ENCODE measurements around the gene HSPA9.

The HSPA9 gene

DNA sequence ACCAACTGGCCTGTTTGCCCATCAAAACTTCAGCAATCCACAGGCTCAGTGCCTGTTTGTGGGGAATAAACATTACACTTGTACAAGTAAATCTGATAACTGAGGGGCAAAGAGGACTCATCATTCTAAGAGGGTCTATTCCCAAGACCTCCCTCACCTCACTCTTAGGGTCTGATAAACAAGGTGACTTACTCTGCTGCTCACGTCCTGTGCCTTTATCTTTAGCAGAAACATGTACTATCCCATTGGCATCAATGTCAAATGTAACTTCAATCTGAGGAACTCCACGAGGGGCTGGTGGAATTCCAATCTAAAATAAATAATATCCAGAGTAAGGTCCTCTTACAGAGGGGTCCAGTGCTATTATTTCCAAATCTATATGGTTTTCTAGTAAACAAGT is 17.5 kb downstream of the HSPA9 start:
- TF ChIP-seq CTCF (IDR thresholded peaks at IDR 0.05; ENCODE audit: extremely low read depth, missing control alignments), result no peak
- no peak for DNase-seq (ENCODE audit: low spot score)

GRCh38 chr5:138554143-138554542 is 21.1 kb downstream of the HSPA9 start:
- DNase-seq (ENCODE audit: low spot score), result no peak
- no peak for TF ChIP-seq CTCF (IDR thresholded peaks at IDR 0.05; ENCODE audit: extremely low read depth, missing control alignments)

GRCh38 chr5:138553437-138554095 is 21.6 kb downstream of the HSPA9 start:
- TF ChIP-seq CTCF (IDR thresholded peaks at IDR 0.05; ENCODE audit: extremely low read depth, missing control alignments), result no peak
- DNase-seq (ENCODE audit: low spot score), result no peak

DNA sequence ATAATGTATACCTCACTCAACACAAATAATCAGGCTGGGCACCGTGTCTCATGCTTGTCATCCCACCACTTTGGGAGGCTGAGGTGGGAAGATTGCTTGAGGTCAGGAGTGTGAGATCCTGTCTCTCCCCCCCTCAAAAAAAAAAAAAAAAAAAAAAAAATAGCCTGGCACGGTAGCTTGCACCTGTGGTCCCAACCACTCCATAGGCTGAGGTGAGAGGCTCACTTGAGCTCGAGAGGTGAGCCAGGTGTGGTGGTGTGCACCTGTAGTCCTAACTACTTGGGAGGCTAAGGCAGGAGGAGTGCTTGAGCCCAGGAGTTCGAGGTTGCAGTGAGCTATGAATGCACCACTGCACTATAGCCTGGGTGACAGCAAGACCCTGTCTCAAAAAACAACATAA is 22.5 kb downstream of the HSPA9 start:
- TF ChIP-seq CTCF (IDR thresholded peaks at IDR 0.05; ENCODE audit: extremely low read depth, missing control alignments), result no peak

DNA sequence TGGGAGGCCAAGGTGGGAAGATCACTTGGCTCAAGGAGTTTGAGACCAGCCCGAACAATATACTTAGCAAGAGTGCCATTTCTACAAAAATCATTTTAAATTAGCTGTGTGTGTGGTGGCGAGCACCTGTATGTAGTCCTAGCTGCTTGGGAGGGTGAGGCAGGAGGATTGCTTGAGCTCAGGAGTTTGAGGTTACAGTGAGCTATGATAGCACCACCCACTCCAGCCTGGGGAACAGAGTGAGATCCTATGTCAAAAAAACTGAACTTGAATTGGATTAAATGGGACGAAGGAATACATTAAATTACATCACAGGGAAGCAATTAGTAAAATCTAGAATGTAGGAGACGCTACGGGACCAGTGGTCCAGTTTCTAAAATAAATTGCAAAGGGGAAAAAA is 25.8 kb downstream of the HSPA9 start:
- TF ChIP-seq CTCF (IDR thresholded peaks at IDR 0.05; ENCODE audit: extremely low read depth, missing control alignments), result no peak
- no peak for DNase-seq (ENCODE audit: low spot score)

More for the DNA sequence above, 22.5 kb downstream of the HSPA9 start:
- no peak for DNase-seq (ENCODE audit: low spot score)

DNA sequence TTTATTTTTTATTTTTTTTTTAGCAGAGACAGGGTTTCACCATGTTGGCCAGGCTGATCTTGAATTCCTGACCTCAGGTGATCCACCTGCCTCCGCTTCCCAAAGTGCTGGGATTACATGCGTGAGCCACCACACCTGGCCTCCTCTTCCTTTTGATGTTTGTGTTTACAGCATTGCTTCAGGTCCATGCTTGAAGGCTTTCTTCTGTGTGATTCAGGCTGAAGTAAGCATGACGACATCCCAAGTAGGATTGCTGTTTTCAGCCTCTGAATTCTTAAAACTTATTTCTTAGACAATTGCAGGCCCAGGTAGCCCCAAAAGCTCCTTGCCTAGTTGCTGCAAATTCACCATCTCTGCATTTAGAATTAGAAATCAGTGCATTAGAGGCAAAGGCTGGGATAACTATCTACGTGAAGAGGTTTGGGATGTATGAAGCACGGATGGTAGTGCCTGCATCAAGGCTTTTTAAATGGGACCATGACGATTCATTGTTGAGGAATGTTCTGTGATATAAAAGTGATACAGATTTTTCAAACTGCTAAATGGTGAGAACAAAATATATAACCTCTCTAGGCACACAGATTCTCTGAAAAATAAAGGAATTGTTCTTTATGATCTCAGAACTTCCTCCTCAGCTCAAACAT is 29.2 kb downstream of the HSPA9 start:
- no peak for TF ChIP-seq CTCF (IDR thresholded peaks at IDR 0.05; ENCODE audit: extremely low read depth, missing control alignments)
- no peak for DNase-seq (ENCODE audit: low spot score)

DNA sequence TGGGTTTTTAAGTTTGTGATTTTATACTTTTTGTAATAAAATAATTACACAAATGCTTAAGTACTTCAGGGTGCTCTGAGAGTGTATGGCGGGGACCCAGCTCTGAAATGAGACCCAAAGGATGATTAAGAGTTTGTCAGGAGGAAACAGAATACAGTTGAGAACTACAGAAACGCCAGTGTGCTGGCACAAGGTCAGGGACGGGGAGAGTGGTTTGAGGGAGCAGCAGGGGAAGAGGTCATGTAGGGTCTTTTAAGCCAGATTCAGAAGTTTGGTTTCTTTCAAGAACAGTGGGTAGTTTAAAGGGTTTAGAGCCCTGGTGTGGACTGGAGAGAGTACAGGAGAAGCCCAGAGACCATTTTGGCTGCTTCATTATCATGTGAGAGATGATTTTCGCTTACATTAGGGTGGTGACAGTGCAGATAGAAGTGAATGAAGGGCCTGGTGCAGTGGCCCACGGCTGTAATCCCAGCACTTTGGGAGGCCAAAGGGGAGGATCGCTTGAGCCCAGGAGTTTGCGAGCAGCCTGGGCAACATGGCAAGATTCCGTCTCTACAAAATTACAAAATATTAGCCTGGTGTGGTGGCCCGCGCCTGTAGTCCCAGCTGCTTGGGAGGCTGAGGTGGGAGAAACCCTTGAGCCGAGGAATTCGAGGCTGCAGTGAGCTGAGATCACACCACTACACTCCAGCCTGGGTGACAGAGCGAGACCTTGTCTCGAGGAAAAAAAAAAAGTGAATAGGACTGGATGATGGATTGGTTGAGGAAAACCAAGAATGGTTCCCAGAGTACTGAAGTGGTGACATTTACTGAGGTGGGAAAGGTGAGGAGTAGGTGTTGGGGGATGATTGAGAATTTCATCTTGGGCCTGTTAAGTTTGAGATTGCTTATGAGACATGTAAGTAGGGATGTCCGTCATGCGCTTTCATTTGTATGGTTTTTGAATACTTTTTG is 30.7 kb downstream of the HSPA9 start:
- no peak for DNase-seq (ENCODE audit: low spot score)

More for the DNA sequence above, 30.7 kb downstream of the HSPA9 start:
- no peak for TF ChIP-seq CTCF (IDR thresholded peaks at IDR 0.05; ENCODE audit: extremely low read depth, missing control alignments)

All from GM20000 (cell line).